Gastrocnemius medialis (tissue), 4 donors: ENCODE data around the gene CDC25A. TPM values are rescaled to one million over a fixed set of nuclear protein-coding genes. Genes with fewer than 3 reads are reported as not detected.

ENCODE experiments used
- ATAC-seq, 2 donors: fragments of 150-250 bp; one replicate each; pipeline ENCODE4 v1.9.1; 2016
- DNase-seq, 2 donors: peaks; one replicate each; pipeline ENCODE4 v3.0.0-alpha.2; 2019
- H3K27ac ChIP-seq, 4 donors: fragments of 200-600 bp; sonication (generic); 1 replicate in 1 of 4; 2 replicates in 3 of 4; pipeline ENCODE4 v1.5.1; 2016 to 2018; ENCODE audit warnings: mild to moderate bottlenecking in 2 of 4, moderate library complexity in 1 of 4
- H3K27me3 ChIP-seq, 3 donors: fragments of 200-600 bp; sonication (generic) in 2 of 3; 1 replicate in 1 of 3; 2 replicates in 2 of 3; pipeline versions ENCODE4 v1.5.1 to v1.6.0; 2016 to 2019; ENCODE audit warnings: mild to moderate bottlenecking in 1 of 3, moderate library complexity in 1 of 3
- H3K36me3 ChIP-seq, 2 donors: fragments of 200-600 bp; sonication (generic) in 1 of 2; one replicate each; pipeline ENCODE4 v1.5.1; 2017 to 2018
- H3K4me1 ChIP-seq, 2 donors: fragments of 200-600 bp; sonication (generic) in 1 of 2; one replicate each; pipeline ENCODE4 v1.5.1; 2016 to 2017; ENCODE audit warnings: mild to moderate bottlenecking in 2 of 2
- H3K4me3 ChIP-seq, 4 donors: fragments of 200-600 bp; sonication (generic) in 3 of 4; 1 replicate in 1 of 4; 2 replicates in 3 of 4; pipeline ENCODE4 v1.5.1; 2016 to 2019; ENCODE audit warnings: mild to moderate bottlenecking in 2 of 4
- H3K9me3 ChIP-seq, 3 donors: fragments of 200-600 bp; sonication (generic) in 2 of 3; 1 replicate in 1 of 3; 2 replicates in 2 of 3; pipeline ENCODE4 v1.5.1; 2016 to 2019
- CTCF ChIP-seq, 5 experiments: fragments of 450-650 bp in 3 of 5; fragments of 200-600 bp in 2 of 5; sonication (generic) in 2 of 5; IDR thresholded peaks in 4 of 5; conservative IDR thresholded peaks in 1 of 5; 1 replicate in 4 of 5; 2 replicates in 1 of 5; pipeline ENCODE4 v1.5.1; 2016 to 2019; ENCODE audit warnings: antibody characterized with exemption in 5 of 5, mild to moderate bottlenecking in 3 of 5, moderate library complexity in 3 of 5
- POLR2A ChIP-seq, 2 donors: fragments of 450-650 bp; IDR thresholded peaks; one replicate each; pipeline ENCODE4 v1.6.1; 2017; ENCODE audit warnings: antibody characterized with exemption in 2 of 2, mild to moderate bottlenecking in 2 of 2, moderate library complexity in 2 of 2
- in situ Hi-C, 4 donors: fragments of 200-750 bp; cut with MboI; loops; one replicate each; pipeline versions ENCODE4 v1.15.0 to v1.8.0; 2017; ENCODE audit warnings: low sequenced_read_pairs in 4 of 4
- intact Hi-C: fragments of 100-400 bp; cut with DNase I; formaldehyde crosslinking; loops from one replicate; pipeline ENCODE4 v1.15.1; 2023; ENCODE audit warnings: low total_unique reads
- total RNA-seq, 4 donors: library from RNA; depleted of rRNA; stranded (reverse); fragments of >200 nt; gene quantifications; one replicate each; pipeline versions ENCODE4 v1.1.0 to v1.2.3, GENCODE V29; 2016

Gene CDC25A
- total RNA-seq, 4 donors from 2014 or later, result 0.73 to 2.3 TPM; not detected in 2

- no peak overlapping the region for H3K4me3 ChIP-seq
- intact Hi-C loops, result no loop called here
- no peak for TF ChIP-seq CTCF (IDR thresholded peaks at IDR 0.05 in 4 of 5, conservative IDR thresholded peaks at IDR 0.05 in 1 of 5)
- TF ChIP-seq POLR2A (IDR thresholded peaks at IDR 0.05), result no peak
- no peak overlapping the region for H3K27ac ChIP-seq
- in situ Hi-C loops, result no loop called here
- no peak for ATAC-seq
- no peaks in the 10 kb centered on the region for H3K27me3 ChIP-seq
- no peak for DNase-seq
- H3K4me1 ChIP-seq, result peaks cover 10 to 13% of the 10 kb centered on the region in 2 donors
- no peaks in the 10 kb centered on the region for H3K9me3 ChIP-seq
- no peaks in the 10 kb centered on the region for H3K36me3 ChIP-seq
These were observed 2.7 kb upstream of the CDC25A start for GRCh38 chr3:48190911-48191310.

GRCh38 chr3:48189321-48189720, 1.1 kb upstream of the CDC25A start:
- Histone ChIP-seq H3K36me3 (no peaks in the 10 kb centered on the region), H3K4me1 (peaks cover 10 to 13% of the 10 kb centered on the region in 2 donors), H3K4me3 (no peak overlapping the region), H3K27me3 (no peaks in the 10 kb centered on the region), H3K9me3 (no peaks in the 10 kb centered on the region), H3K27ac (no peak overlapping the region)
- no peak for TF ChIP-seq CTCF (IDR thresholded peaks at IDR 0.05 in 4 of 5, conservative IDR thresholded peaks at IDR 0.05 in 1 of 5)
- TF ChIP-seq POLR2A (IDR thresholded peaks at IDR 0.05), result no peak
- in situ Hi-C loops (no loop called here), intact Hi-C loops (loop anchor here (5.0 kb wide), 1 partner anchor 1203 kb away; no protein-coding TSS in a partner anchor)
- ATAC-seq, result no peak
- DNase-seq, result no peak

- Histone ChIP-seq H3K27ac (peak overlapping the region in 1 of 4 donors; percentile 53), H3K4me3 (peak overlapping the region; percentile 55 to 92 (median 70)), H3K9me3 (no peaks in the 10 kb centered on the region), H3K36me3 (no peaks in the 10 kb centered on the region), H3K27me3 (no peaks in the 10 kb centered on the region), H3K4me1 (peaks cover 10 to 13% of the 10 kb centered on the region in 2 donors)
- intact Hi-C loops (loop anchor here (1.0 to 5.0 kb wide), 2 partner anchors 54 to 1205 kb away; partner anchors contain the start of gene ZNF589), in situ Hi-C loops (no loop called here)
- DNase-seq (peak; percentile 3 to 21), ATAC-seq (peak; percentile 28 to 31)
- TF ChIP-seq POLR2A (IDR thresholded peaks at IDR 0.05) (no peak), CTCF (IDR thresholded peaks at IDR 0.05 in 4 of 5, conservative IDR thresholded peaks at IDR 0.05 in 1 of 5) (no peak)
These were observed 495 bp downstream of the CDC25A start for GRCh38 chr3:48187579-48188265.

GRCh38 chr3:48187301-48187578, 977 bp downstream of the CDC25A start:
- H3K36me3 ChIP-seq, result no peaks in the 10 kb centered on the region
- peak overlapping the region in 1 of 4 donors; percentile 53 for H3K27ac ChIP-seq
- intact Hi-C loops, result loop anchor here (5.0 kb wide), 1 partner anchor 1205 kb away; no protein-coding TSS in a partner anchor
- H3K4me3 ChIP-seq, result peak overlapping the region; percentile 55 to 92 (median 70)
- in situ Hi-C loops, result no loop called here
- H3K27me3 ChIP-seq, result no peaks in the 10 kb centered on the region
- TF ChIP-seq POLR2A (IDR thresholded peaks at IDR 0.05) (no peak), CTCF (IDR thresholded peaks at IDR 0.05 in 4 of 5, conservative IDR thresholded peaks at IDR 0.05 in 1 of 5) (no peak)
- DNase-seq (no peak), ATAC-seq (no peak)
- H3K9me3 ChIP-seq, result no peaks in the 10 kb centered on the region
- H3K4me1 ChIP-seq, result peaks cover 10 to 13% of the 10 kb centered on the region in 2 donors
